Adrenal gland (tissue), 5 donors: ENCODE measurements around the gene RPE65.

Source experiments
- POLR2A ChIP-seq, 2 donors: fragments of 450-650 bp; IDR thresholded peaks; one replicate each; pipeline ENCODE4 v1.6.1; 2017; ENCODE audit warnings: antibody characterized with exemption in 2 of 2, mild to moderate bottlenecking in 2 of 2, moderate library complexity in 1 of 2
- TF ChIP-seq, protein P1 (sequence below), 6 experiments: fragments of 450-650 bp in 4 of 6; fragments of 200-600 bp in 2 of 6; sonication (generic) in 1 of 6; IDR thresholded peaks; 1 replicate in 5 of 6; 2 replicates in 1 of 6; pipeline versions ENCODE4 v1.5.1 to v1.8.0; 2016 to 2021; ENCODE audit warnings: antibody characterized with exemption in 6 of 6, mild to moderate bottlenecking in 2 of 6, moderate library complexity in 1 of 6
- donor health status: DM: no; HTN: no; CAD: no.

- no peak for TF ChIP-seq POLR2A (IDR thresholded peaks at IDR 0.05)
- TF ChIP-seq, protein P1, sequence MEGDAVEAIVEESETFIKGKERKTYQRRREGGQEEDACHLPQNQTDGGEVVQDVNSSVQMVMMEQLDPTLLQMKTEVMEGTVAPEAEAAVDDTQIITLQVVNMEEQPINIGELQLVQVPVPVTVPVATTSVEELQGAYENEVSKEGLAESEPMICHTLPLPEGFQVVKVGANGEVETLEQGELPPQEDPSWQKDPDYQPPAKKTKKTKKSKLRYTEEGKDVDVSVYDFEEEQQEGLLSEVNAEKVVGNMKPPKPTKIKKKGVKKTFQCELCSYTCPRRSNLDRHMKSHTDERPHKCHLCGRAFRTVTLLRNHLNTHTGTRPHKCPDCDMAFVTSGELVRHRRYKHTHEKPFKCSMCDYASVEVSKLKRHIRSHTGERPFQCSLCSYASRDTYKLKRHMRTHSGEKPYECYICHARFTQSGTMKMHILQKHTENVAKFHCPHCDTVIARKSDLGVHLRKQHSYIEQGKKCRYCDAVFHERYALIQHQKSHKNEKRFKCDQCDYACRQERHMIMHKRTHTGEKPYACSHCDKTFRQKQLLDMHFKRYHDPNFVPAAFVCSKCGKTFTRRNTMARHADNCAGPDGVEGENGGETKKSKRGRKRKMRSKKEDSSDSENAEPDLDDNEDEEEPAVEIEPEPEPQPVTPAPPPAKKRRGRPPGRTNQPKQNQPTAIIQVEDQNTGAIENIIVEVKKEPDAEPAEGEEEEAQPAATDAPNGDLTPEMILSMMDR (IDR thresholded peaks at IDR 0.05), result no peak
Measured at GRCh38 chr1:68490046-68490651, 40.4 kb upstream of the RPE65 start.
